ENCODE data around the gene MUS81.

The MUS81 gene

GRCh38 chr11:65872586-65873317 is 12.5 kb downstream of the MUS81 start, which contains the start of gene EFEMP2:
EFEMP2 (minus strand) TSS chr11:65872800; CDS start chr11:65872354, 446 bp downstream.
- Histone ChIP-seq H3K9me2 (replicated peaks; ENCODE audit: insufficient read depth, low read length) (no peaks in the 10 kb centered on the region), H4K20me1 (ENCODE audit: low read depth, low read length) (no peaks in the 10 kb centered on the region), H2AFZ (ENCODE audit: low read depth, low read length, severe bottlenecking) (peak within 1 kb of the TSS; percentile 78), H3K4me3 (ENCODE audit: insufficient read depth, low read length, poor library complexity, severe bottlenecking) (peak within 1 kb of the TSS; percentile 46), H3K36me3 (ENCODE audit: low read length) (no peaks in the 10 kb centered on the region), H3K9ac (ENCODE audit: low read length) (peak within 1 kb of the TSS; percentile 51), H3F3A (ENCODE audit: insufficient read depth) (no peaks in the 10 kb centered on the region), H3K4me2 (ENCODE audit: low read depth, low read length, poor library complexity, severe bottlenecking) (peak within 1 kb of the TSS; percentile 59), H3K27me3 (ENCODE audit: low read length) (no peaks in the 10 kb centered on the region), H3K27ac (ENCODE audit: low read depth, low read length) (no peak within 1 kb of the TSS), H3K9me3 (ENCODE audit: insufficient read depth, low read length) (no peaks in the 10 kb centered on the region), H3K79me2 (ENCODE audit: insufficient read depth, low read length) (no peaks in the 10 kb centered on the region)
- TF ChIP-seq EZH2phosphoT487 (conservative IDR thresholded peaks at IDR 0.05; ENCODE audit: low read length) (no peak), CTCF (IDR thresholded peaks at IDR 0.05; ENCODE audit: insufficient read depth, low read length, poor library complexity, severe bottlenecking) (no peak)

DNA sequence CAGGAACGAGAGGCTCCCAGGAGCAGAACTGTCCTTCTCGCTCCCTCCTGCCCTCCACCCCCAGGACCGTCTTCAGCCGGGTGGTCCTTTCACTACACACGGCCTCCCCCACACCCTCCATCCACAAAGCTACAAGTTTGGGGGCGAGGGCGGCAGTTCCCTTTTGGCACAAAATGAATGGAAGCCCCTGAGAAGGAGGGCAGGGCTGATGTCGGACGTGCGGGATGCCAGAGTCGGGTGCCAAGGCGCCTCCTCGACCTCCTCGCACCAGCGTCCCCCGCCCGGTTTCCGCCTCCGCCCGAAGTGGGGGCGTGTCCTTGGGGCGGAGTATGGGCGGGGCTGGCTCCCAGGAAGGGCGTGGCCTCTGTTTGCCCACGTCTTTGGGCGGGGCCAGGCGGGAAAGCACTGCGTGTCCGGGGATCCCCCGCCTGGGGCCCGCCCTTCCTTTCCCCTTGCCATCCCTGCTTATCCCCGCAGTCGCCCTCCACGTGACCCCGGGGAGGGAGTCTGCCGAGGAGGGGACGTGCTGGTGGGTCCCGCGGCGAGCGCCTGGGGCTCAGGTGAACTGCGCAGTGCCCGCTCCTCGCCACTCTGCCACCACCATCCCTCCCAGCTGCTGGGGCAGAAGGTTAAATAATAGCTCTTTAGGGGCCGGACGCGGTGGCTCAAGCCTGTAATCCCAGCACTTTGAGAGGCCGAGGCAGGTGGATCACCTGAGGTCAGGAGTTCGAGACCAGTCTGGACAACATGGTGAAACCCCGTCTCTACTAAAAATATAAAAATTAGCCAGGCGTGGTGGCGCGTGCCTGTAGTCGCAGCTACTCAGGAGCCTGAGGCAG is 13.3 kb downstream of the MUS81 start:
- Histone ChIP-seq H3K27me3 (ENCODE audit: low read length) (no peaks in the 10 kb centered on the region), H3K9me3 (ENCODE audit: insufficient read depth, low read length) (no peaks in the 10 kb centered on the region), H4K20me1 (ENCODE audit: low read depth, low read length) (no peaks in the 10 kb centered on the region), H3F3A (ENCODE audit: insufficient read depth) (no peaks in the 10 kb centered on the region), H3K4me3 (ENCODE audit: insufficient read depth, low read length, poor library complexity, severe bottlenecking) (peak overlapping the region; percentile 46), H2AFZ (ENCODE audit: low read depth, low read length, severe bottlenecking) (peak overlapping the region; percentile 78), H3K27ac (ENCODE audit: low read depth, low read length) (no peak overlapping the region), H3K36me3 (ENCODE audit: low read length) (no peaks in the 10 kb centered on the region), H3K9me2 (replicated peaks; ENCODE audit: insufficient read depth, low read length) (no peaks in the 10 kb centered on the region), H3K9ac (ENCODE audit: low read length) (peak overlapping the region; percentile 51), H3K79me2 (ENCODE audit: insufficient read depth, low read length) (no peaks in the 10 kb centered on the region), H3K4me2 (ENCODE audit: low read depth, low read length, poor library complexity, severe bottlenecking) (peak overlapping the region; percentile 59)
- TF ChIP-seq EZH2phosphoT487 (conservative IDR thresholded peaks at IDR 0.05; ENCODE audit: low read length) = no peak
- TF ChIP-seq CTCF (IDR thresholded peaks at IDR 0.05; ENCODE audit: insufficient read depth, low read length, poor library complexity, severe bottlenecking) = no peak

DNA sequence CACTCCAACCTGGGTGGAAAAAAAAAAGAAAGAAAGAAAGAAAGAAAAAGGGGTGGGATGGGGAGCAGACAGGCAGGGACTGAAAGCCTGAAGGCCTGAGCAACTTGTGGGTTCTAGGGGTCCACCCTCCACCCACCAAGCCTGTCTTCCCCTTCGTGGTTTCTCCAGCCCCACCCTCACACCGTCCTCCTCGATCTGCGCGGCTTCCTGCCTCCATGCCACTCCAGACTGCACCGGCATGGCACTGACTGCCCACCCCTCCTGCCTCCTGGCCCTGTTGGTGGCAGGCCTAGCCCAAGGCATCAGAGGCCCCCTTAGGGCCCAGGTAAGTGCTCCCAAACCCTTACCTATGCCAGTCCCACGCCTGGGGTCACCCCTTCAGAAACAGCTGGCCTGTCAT is 19.4 kb downstream of the MUS81 start, which contains the start of gene CTSW:
Gene CTSW, plus strand, starts transcription at position 221 of the 400 bp plus-strand sequence. Its CDS starts 18 bp downstream, at position 239.
- Histone ChIP-seq H3K79me2 (ENCODE audit: insufficient read depth, low read length) (no peaks in the 10 kb centered on the region), H4K20me1 (ENCODE audit: low read depth, low read length) (no peaks in the 10 kb centered on the region), H3K9ac (ENCODE audit: low read length) (no peak within 1 kb of the TSS), H3K9me3 (ENCODE audit: insufficient read depth, low read length) (no peaks in the 10 kb centered on the region), H3K27me3 (ENCODE audit: low read length) (no peaks in the 10 kb centered on the region), H3F3A (ENCODE audit: insufficient read depth) (no peaks in the 10 kb centered on the region), H3K4me2 (ENCODE audit: low read depth, low read length, poor library complexity, severe bottlenecking) (no peak within 1 kb of the TSS), H3K27ac (ENCODE audit: low read depth, low read length) (no peak within 1 kb of the TSS), H2AFZ (ENCODE audit: low read depth, low read length, severe bottlenecking) (no peak within 1 kb of the TSS), H3K9me2 (replicated peaks; ENCODE audit: insufficient read depth, low read length) (no peaks in the 10 kb centered on the region), H3K36me3 (ENCODE audit: low read length) (no peaks in the 10 kb centered on the region), H3K4me3 (ENCODE audit: insufficient read depth, low read length, poor library complexity, severe bottlenecking) (no peak within 1 kb of the TSS)
- TF ChIP-seq CTCF (IDR thresholded peaks at IDR 0.05; ENCODE audit: insufficient read depth, low read length, poor library complexity, severe bottlenecking) (no peak), EZH2phosphoT487 (conservative IDR thresholded peaks at IDR 0.05; ENCODE audit: low read length) (no peak)
